ENCODE results near the gene PPP2R1B.

DNA sequence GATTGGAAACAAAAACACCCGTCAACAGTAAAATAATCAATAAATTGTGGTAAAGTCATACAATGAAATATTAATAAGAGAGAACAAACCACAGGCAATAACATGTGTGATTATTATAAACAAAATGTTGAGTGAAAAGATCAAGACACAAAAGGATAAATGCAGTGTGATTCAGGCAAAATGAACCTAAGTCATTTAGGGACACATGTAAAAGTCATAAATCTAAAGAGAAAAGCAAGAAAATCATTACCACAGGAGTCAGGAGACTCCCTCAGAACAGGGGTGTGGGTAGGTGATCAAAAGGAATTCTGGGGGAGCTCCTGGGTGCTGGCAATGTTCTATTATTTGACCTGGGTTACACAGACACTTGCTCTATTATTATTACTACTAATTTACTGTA lies 47.9 kb upstream of the PPP2R1B start:
- TF ChIP-seq, protein P1, sequence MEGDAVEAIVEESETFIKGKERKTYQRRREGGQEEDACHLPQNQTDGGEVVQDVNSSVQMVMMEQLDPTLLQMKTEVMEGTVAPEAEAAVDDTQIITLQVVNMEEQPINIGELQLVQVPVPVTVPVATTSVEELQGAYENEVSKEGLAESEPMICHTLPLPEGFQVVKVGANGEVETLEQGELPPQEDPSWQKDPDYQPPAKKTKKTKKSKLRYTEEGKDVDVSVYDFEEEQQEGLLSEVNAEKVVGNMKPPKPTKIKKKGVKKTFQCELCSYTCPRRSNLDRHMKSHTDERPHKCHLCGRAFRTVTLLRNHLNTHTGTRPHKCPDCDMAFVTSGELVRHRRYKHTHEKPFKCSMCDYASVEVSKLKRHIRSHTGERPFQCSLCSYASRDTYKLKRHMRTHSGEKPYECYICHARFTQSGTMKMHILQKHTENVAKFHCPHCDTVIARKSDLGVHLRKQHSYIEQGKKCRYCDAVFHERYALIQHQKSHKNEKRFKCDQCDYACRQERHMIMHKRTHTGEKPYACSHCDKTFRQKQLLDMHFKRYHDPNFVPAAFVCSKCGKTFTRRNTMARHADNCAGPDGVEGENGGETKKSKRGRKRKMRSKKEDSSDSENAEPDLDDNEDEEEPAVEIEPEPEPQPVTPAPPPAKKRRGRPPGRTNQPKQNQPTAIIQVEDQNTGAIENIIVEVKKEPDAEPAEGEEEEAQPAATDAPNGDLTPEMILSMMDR (IDR thresholded peaks at IDR 0.05): no peak
- TF ChIP-seq EZH2 (IDR thresholded peaks at IDR 0.05; ENCODE audit: borderline replicate concordance, insufficient read depth, low read depth, low read length, poor library complexity, severe bottlenecking): no peak
